Bronchial epithelial cell (primary cell): ENCODE data around the gene NCMAP. TPM values are rescaled to one million over a fixed set of nuclear protein-coding genes. Genes with fewer than 3 reads are reported as not detected.
A peak's percentile ranks its signal among the peaks of the same experiment; 100 is the strongest.
"Not testable (repeated sequence)": the region's sequence is repeated elsewhere in the genome, so short reads cannot be mapped to it uniquely, and the experiment has no call there.

Experiments
- DNase-seq: peaks from one replicate; pipeline ENCODE4 v3.0.0-alpha.2; 2010; ENCODE audit warnings: low read depth
- FAIRE-seq: peaks from 2 replicates; lab custom pipeline; 2011; peaks lifted over from hg19 to GRCh38; lab: Jason Lieb, UNC
- H3K27me3 ChIP-seq: 2 replicates; pipeline ENCODE4 v1.5.1; 2011; ENCODE audit warnings: low read length; ENCODE audit not compliant: control insufficient read depth, insufficient read depth
- H3K36me3 ChIP-seq: 2 replicates; pipeline ENCODE4 v1.5.1; 2011; ENCODE audit warnings: low read length; ENCODE audit not compliant: control insufficient read depth, insufficient read depth
- H3K4me3 ChIP-seq: 2 replicates; pipeline ENCODE4 v1.5.1; 2011; ENCODE audit warnings: mild to moderate bottlenecking, low read depth, low read length, control low read depth
- CTCF ChIP-seq: IDR thresholded peaks from 2 replicates; pipeline ENCODE4 v1.5.1; 2011; ENCODE audit warnings: mild to moderate bottlenecking, moderate library complexity, low read length, control low read depth, inconsistent platforms; ENCODE audit not compliant: insufficient read depth, severe bottlenecking
- total RNA-seq: library from RNA; depleted of rRNA; stranded (reverse); fragments of >200 nt; gene quantifications from 2 replicates; pipeline ENCODE4 v1.2.1, GENCODE V29; 2014

Gene NCMAP
- total RNA-seq, 1 donor from 2014 or later, result not detected

GRCh38 chr1:24514946-24515345, 40.9 kb upstream of the NCMAP start:
- DNase-seq (no peak), FAIRE-seq (no peak)
- H3K27me3 ChIP-seq, result no peaks in the 10 kb centered on the region
- TF ChIP-seq CTCF, result no peak
- H3K36me3 ChIP-seq, result no peaks in the 10 kb centered on the region
- H3K4me3 ChIP-seq, result no peak overlapping the region

GRCh38 chr1:24515671-24516209, 40.1 kb upstream of the NCMAP start:
- not testable (repeated sequence) for FAIRE-seq, H3K36me3 ChIP-seq, H3K4me3 ChIP-seq, H3K27me3 ChIP-seq
- peak; percentile 86 for DNase-seq

GRCh38 chr1:24516506-24516905, 39.4 kb upstream of the NCMAP start:
- H3K36me3 ChIP-seq, result no peaks in the 10 kb centered on the region
- no peak for TF ChIP-seq CTCF
- FAIRE-seq (no peak), DNase-seq (no peak)
- no peaks in the 10 kb centered on the region for H3K27me3 ChIP-seq
- no peak overlapping the region for H3K4me3 ChIP-seq

GRCh38 chr1:24517898-24518297, 38.0 kb upstream of the NCMAP start:
- DNase-seq, result no peak
- Histone ChIP-seq H3K36me3 (no peaks in the 10 kb centered on the region), H3K27me3 (no peaks in the 10 kb centered on the region), H3K4me3 (no peak overlapping the region)
- TF ChIP-seq CTCF, result no peak
- FAIRE-seq, result no peak

GRCh38 chr1:24520282-24520681, 35.6 kb upstream of the NCMAP start:
- H3K36me3 ChIP-seq, DNase-seq, H3K4me3 ChIP-seq, H3K27me3 ChIP-seq, FAIRE-seq: not testable (repeated sequence)

- no peak for FAIRE-seq
- Histone ChIP-seq H3K36me3 (peaks cover 1% of the 10 kb centered on the region), H3K4me3 (no peak overlapping the region), H3K27me3 (no peaks in the 10 kb centered on the region)
- TF ChIP-seq CTCF, result no peak
- no peak for DNase-seq
These were observed 30.3 kb upstream of the NCMAP start for GRCh38 chr1:24525606-24526005.

GRCh38 chr1:24526045-24526444, 29.8 kb upstream of the NCMAP start:
- H3K4me3 ChIP-seq, result no peak overlapping the region
- H3K36me3 ChIP-seq, result peaks cover 1% of the 10 kb centered on the region
- no peak for FAIRE-seq
- no peak for DNase-seq
- TF ChIP-seq CTCF, result no peak
- no peaks in the 10 kb centered on the region for H3K27me3 ChIP-seq
